HT1080 (cell line): ENCODE data around the gene SMAD3. TPM values are rescaled to one million over a fixed set of nuclear protein-coding genes. Genes with fewer than 3 reads are reported as not detected.
A peak's percentile ranks its signal among the peaks of the same experiment; 100 is the strongest.
"Not testable (repeated sequence)": the region's sequence is repeated elsewhere in the genome, so short reads cannot be mapped to it uniquely, and the experiment has no call there.

Source experiments
- DNase-seq: peaks from one replicate; pipeline ENCODE4 v3.0.0-alpha.2; 2015; ENCODE audit warnings: low read depth
- total RNA-seq: library from RNA; depleted of rRNA; stranded (reverse); fragments of >200 nt; shearing (Covaris generic); gene quantifications from 2 replicates; pipeline ENCODE4 v1.2.3, GENCODE V29; 2014

The SMAD3 gene
- total RNA-seq, 1 experiment from 2014 or later, result 39.2 TPM

DNA sequence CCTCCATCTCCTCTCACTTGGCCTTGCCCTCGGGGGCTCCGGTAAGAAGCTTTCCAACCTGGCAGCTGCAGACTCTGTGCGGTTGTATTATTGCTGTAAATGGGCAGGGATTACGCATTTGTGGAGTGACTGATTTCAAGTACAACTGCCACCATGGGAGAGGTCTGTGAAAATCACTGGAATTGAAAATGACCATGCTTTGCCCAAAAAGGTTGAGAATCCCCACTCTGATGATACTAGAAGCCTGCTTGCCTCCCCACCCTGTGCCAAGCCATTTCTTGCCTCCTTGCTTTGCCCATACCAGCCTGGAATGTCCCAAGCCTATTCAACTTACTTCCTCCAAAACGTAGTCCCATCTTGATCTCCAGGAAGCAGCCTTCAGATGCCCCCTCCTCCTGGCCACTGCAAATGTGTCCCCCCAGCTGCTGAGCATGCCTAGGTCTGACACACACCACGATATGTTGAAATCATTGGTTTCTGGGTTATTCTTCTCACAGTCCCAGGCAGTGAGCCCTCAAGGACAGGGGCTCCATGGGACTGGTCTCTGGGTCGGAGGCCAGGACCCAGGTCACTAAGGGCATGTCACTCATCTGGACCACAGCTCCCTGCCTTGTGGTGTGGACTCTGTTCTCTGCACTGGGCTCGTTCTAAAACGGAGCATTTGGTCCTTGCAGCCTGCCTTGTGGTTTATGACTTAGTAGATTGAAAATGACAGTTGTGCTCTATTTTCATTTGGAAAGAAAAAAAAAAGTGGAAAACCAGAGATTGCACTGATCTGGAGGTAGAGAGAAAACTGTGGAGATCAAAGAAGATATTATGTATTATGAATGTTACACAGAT is 42.9 kb downstream of the SMAD3 start:
- no peak for DNase-seq

DNA sequence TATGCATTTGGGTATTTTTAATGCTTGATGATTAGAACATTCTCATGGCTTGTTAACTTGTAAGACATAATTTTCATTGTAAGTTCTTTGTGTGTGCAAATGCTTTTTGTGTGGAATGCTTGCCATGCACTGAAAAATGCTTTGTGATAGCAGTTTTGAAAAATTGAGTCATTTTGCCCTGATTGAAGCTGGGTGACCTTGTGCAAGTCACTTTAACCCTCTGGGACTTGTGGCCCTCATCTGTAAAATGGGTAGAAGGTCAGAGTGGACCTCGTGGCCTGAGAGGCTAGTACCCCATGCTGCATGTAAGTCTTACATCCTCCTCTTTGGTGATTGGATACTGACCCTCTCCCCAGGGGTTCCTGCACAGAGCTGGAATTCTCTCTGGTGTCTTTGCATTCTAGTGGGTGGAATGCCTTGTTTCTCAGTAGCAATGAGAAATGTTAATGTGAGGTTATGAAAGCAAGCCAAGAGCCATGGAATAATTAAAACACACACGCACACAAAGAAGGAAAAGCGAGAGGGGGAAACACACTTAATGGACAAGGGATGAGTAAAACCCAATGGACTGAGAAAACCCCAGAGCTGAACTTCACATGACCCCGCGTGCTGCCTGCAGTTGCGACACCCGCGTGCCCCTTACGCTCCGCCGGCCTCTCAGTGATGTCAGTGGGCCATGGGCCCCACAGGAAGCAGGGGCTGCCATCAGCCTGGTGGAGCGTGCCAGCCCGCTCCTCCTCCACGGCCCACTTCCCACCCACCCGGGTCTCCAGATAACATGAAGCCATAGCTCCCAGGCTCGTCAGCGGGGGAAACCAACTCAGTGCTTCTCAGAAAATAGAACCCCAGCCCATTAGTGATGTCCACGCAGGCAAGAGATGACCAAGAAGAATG is 44.0 kb downstream of the SMAD3 start:
- DNase-seq, result peak; percentile 82

GRCh38 chr15:67110361-67110781 is 45.0 kb downstream of the SMAD3 start:
- no peak for DNase-seq

DNA sequence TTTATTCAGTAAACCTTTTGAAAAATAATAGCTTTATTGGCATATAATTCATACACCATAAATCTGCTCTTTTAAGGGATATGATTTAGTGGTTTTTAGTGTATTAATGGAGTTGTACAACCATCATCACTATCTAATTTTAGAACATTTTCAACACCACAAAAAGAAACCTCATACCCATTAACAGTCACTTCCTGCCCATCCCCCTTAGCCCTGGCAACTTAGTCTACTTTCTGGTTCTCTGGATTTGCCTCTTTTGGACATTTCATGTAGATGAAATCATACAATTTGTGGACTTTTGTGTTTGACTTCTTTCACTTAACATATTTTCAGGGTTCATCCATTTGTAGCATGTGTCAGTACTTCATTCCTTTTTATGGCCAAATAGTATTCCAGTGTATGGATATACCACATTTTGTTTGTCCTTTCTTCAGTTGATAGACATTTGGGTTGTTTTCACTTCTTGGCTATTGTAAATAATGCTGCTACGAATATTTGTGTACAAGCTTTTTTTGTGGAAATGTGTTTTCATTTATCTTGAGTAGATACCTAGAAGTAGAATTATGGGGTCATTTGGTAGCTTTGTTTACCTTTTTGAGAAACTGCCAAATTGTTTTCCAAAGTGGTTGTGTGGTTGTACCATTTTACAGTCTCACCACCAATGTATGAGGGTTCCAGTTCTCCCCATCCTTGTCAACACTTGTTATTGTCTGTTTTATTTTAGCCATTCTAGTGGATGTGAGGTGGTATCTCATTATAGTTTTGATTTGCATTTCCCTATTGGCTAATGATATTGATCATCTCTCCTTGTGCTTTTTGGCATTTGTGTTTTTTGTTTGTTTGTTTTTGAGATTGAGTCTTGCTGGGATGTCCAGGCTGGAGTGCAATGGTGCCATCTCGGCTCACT is 45.8 kb downstream of the SMAD3 start:
- DNase-seq, result no peak

DNA sequence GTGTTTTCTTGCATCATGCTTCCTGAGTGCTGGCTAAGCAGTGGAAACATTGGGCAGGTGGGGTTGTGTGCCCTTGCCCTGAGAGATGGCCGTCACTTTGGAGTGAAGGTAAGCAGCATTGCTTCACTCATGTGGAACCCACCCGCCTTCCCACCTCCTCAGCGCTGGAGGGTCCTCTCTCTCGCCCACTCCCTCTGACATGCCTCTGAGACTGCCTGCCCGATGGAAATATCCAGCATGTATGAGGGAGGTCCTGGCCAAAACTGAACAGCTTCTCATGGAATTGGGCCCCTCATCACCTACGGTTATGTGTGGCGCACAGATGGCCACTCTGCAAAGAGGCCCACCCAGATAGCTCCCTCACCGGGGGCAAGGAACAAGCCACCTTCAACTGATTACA is 48.6 kb downstream of the SMAD3 start:
- no peak for DNase-seq

- no peak for DNase-seq
Observed at GRCh38 chr15:67114846-67115585, 49.6 kb downstream of the SMAD3 start.

- no peak for DNase-seq
Observed at GRCh38 chr15:67115586-67115969, 50.2 kb downstream of the SMAD3 start.

GRCh38 chr15:67116742-67117141 is 51.3 kb downstream of the SMAD3 start:
- DNase-seq, result no peak

DNA sequence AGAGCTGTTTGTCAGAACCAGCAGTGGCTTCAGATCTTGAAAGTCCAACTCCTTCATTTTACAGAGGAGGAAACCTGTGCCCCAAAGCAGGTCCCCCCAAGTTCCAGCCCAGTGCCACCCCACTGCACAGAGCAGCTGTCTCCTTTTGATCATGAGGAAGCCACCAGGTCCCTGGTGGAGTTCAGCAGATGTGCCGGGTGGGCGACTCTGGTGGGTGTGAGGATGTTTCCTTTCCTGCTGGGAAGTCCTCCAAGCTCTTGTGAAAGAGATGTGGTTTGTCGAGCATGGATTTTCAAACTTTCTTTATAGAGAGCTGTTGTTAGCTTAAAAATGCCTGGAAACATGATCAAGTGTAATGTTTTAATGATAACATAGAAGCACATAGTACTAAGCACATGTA is 52.0 kb downstream of the SMAD3 start:
- DNase-seq, result no peak

- DNase-seq, result no peak
Observed at GRCh38 chr15:67118808-67119207, 53.4 kb downstream of the SMAD3 start.

DNA sequence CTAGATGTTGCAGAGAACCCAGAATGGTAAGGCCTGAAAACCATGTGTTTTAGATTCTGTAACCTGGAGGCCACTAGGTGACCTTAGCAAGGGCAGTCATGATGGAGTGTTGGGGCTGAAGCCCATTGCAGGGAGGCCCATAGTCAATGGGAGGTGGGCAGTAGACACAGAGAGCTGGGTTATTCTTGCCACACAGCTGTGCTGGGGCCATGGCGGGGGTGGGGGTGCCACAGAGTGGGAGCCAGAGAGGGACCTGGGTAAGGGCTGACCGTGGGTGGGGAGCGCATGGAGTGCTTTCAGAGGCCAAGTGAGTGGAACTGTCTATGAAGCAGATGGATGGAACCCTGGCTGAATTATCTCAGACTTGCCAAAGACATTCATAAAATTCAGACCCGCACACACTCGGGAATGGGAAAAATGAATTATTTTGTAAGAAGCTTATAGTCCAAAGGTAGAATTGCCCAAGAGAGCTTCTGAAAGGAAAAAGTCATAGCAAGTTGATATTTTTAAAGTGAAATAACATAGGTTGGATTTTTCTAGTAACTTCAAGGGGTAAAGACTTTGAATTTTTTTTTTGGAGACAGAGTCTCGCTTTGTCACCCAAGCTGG is 53.9 kb downstream of the SMAD3 start:
- DNase-seq, result no peak

GRCh38 chr15:67120009-67120838 is 54.8 kb downstream of the SMAD3 start:
- no peak for DNase-seq

GRCh38 chr15:67120839-67121643 is 55.6 kb downstream of the SMAD3 start:
- DNase-seq, result peak; percentile 64

DNA sequence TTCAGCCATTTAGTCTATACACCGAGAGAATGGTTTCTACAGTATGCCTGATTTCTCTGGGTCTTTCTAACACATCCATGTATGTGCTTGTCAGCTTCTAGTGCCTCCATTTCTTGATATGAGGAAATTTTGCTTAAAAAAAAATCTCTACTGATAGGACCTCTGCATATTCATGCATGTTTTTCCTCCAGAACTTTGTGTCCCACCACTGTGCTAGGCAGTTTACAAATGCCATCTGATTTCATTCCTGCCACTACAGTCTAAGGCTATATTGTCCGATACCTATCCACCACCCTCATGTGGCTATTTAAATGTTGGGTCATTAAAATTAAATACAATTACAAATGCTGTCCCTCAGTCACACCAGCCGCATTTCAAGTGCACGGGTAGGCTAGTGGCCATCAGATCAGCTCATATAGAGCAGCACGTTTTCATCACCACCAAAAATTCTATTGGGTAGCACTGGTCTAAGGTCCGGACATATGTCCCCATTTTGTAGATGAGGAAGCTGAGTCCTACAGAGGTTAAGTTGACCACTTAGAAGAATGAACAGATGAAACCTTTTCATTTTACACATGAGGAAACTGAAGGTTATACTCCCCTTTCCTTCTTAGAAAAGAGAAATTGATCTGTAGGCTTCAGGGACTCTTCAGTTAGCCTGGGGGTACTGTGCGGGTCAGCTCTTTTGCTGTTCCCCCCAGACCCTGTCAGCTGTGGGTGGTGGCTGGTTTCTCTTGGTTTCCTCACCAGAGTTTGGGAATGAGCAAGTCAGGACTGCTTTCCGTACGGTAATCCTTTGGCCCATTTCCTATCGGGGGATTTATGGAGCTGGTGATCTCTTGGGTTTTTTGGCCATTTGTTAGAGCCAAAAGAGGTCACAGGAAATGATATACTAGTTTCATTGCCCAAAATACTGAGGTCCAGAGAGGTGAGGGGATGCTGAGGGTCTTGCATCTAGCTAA is 56.5 kb downstream of the SMAD3 start:
- DNase-seq, result no peak

GRCh38 chr15:67122816-67123215 is 57.4 kb downstream of the SMAD3 start:
- not testable (repeated sequence) for DNase-seq

DNA sequence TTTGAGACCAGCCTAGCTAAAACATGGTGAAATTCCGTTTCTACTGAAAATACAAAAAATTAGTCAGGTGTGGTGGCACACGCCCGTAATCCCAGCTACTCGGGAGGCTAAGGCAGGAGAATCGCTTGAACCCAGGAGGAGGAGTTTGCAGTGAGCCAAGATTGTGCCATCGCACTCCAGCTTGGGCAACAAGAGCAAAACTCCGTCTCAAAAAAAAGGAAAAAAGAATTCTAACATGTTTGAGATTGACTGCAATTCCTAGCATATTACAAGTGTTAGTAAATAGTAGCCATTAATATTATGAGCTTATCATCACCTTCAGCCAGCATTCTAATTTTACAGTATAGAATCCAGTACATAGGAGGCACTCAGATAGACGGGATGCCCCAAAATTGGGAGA is 57.9 kb downstream of the SMAD3 start:
- not testable (repeated sequence) for DNase-seq

- no peak for DNase-seq
Observed at GRCh38 chr15:67124111-67124510, 58.7 kb downstream of the SMAD3 start.
